GM12878 (cell line): ENCODE results near the gene ZNF695. TPM values are rescaled to one million over a fixed set of nuclear protein-coding genes. Genes with fewer than 3 reads are reported as not detected.

Experiments
- ATAC-seq: fragments of 200-7000 bp; cut with Tn5 transposase; 3 replicates; pipeline ENCODE4 v1.9.1; 2020; ENCODE audit warnings: mild to moderate bottlenecking, moderate library complexity
- Bru-seq: library from RNA; stranded (reverse); fragments of 400-500 nt; gene quantifications from one replicate; lab custom pipeline; 2021; lab: Mats Ljungman, UMichigan
- BruChase-seq, 2 experiments: library from RNA; stranded (reverse); fragments of 400-500 nt; gene quantifications; one replicate each; lab custom pipeline; 2021; lab: Mats Ljungman, UMichigan
- BruUV-seq: library from RNA; stranded (reverse); fragments of 400-500 nt; replicated peaks from 2 replicates; lab custom pipeline; 2021; lab: Mats Ljungman, UMichigan
- CTCF ChIA-PET: fragments of 300-600 bp; sonication (Branson Sonifier 250); formaldehyde crosslinking; extraction: SDS; loops from one replicate; lab custom pipeline; 2021; ENCODE audit warnings: inconsistent platforms; lab: Yijun Ruan, JAX
- POLR2A ChIA-PET: fragments of 350-600 bp; formaldehyde crosslinking; extraction: SDS; loops from one replicate; lab custom pipeline; 2021; ENCODE audit warnings: inconsistent platforms; lab: Charles Lee
- RAD21 ChIA-PET: fragments of 300-600 bp; sonication (Branson Sonifier 250); formaldehyde crosslinking; loops from one replicate; lab custom pipeline; 2023; ENCODE audit warnings: antibody characterized with exemption; ENCODE audit not compliant: unreplicated experiment; lab: Charles Lee
- SMC1A ChIA-PET: fragments of 300-600 bp; sonication (Branson Sonifier 250); formaldehyde crosslinking; loops from one replicate; lab custom pipeline; 2023; ENCODE audit not compliant: unreplicated experiment, uncharacterized antibody; lab: Charles Lee
- DNase-seq: peaks from one replicate; pipeline ENCODE4 v3.0.0-alpha.2; 2011; ENCODE audit warnings: low read depth, low spot score
- FAIRE-seq: peaks from 3 replicates; lab custom pipeline; 2011; peaks lifted over from hg19 to GRCh38; lab: Jason Lieb, UNC
- H2AFZ ChIP-seq: 2 replicates; pipeline ENCODE4 v1.6.0; 2011; ENCODE audit warnings: low read depth, low read length, control low read depth; ENCODE audit not compliant: control insufficient read depth
- H3K27ac ChIP-seq: 2 replicates; pipeline ENCODE4 v1.5.1; 2011; ENCODE audit warnings: control low read depth; ENCODE audit not compliant: control insufficient read depth, insufficient read depth
- H3K27me3 ChIP-seq, 2 experiments: replicated peaks in 1 of 2; 2 replicates each; pipeline versions ENCODE4 v1.6.0 to v1.6.1; 2011; ENCODE audit warnings: low read length in 1 of 2; ENCODE audit not compliant: control insufficient read depth in 2 of 2, insufficient read depth in 2 of 2
- H3K36me3 ChIP-seq, 2 experiments: 2 replicates each; pipeline ENCODE4 v1.5.1; 2011; ENCODE audit warnings: low read length in 1 of 2; ENCODE audit not compliant: control insufficient read depth in 2 of 2, insufficient read depth in 2 of 2
- H3K4me1 ChIP-seq: 2 replicates; pipeline ENCODE4 v1.6.1; 2011; ENCODE audit warnings: mild to moderate bottlenecking, low read length, moderate library complexity, mixed read lengths; ENCODE audit not compliant: control insufficient read depth, insufficient read depth
- H3K4me2 ChIP-seq: 2 replicates; pipeline ENCODE4 v1.6.0; 2011; ENCODE audit warnings: control low read depth; ENCODE audit not compliant: control insufficient read depth, insufficient read depth
- H3K4me3 ChIP-seq: fragments of 200-600 bp; sonication (generic); 2 replicates; pipeline ENCODE4 v1.5.1; 2016
- H3K79me2 ChIP-seq: 2 replicates; pipeline ENCODE4 v1.6.0; 2011; ENCODE audit warnings: low read length; ENCODE audit not compliant: control insufficient read depth, insufficient read depth
- H3K9ac ChIP-seq: 2 replicates; pipeline ENCODE4 v1.8.0; 2011; ENCODE audit warnings: low read length, control low read depth, mixed read lengths; ENCODE audit not compliant: control insufficient read depth, insufficient read depth
- H3K9me3 ChIP-seq: replicated peaks from 3 replicates; pipeline ENCODE4 v1.5.1; 2011; ENCODE audit warnings: mild to moderate bottlenecking, low read length; ENCODE audit not compliant: control insufficient read depth, insufficient read depth
- H4K20me1 ChIP-seq: 2 replicates; pipeline ENCODE4 v1.6.0; 2011; ENCODE audit not compliant: control insufficient read depth, insufficient read depth
- ASH2L ChIP-seq: fragments of 300-600, 200-600 bp; sonication (generic); IDR thresholded peaks from 2 replicates; pipeline ENCODE4 v1.6.1; 2017; ENCODE audit warnings: low read depth, mild to moderate bottlenecking, borderline replicate concordance
- BMI1 ChIP-seq: fragments of 450-650 bp; IDR thresholded peaks from 2 replicates; pipeline ENCODE4 v1.6.1; 2016; ENCODE audit warnings: mild to moderate bottlenecking, moderate library complexity, borderline replicate concordance
- CBX3 ChIP-seq: fragments of 200-600 bp; sonication (generic); IDR thresholded peaks from 2 replicates; pipeline ENCODE4 v1.6.1; 2016; ENCODE audit warnings: low read depth, borderline replicate concordance
- ESRRA ChIP-seq: IDR thresholded peaks from 2 replicates; pipeline ENCODE4 v1.6.1; 2012; ENCODE audit warnings: mild to moderate bottlenecking, low read length, improper control_type of control experiment
- FOS ChIP-seq: IDR thresholded peaks from 3 replicates; pipeline ENCODE4 v1.6.1; 2011; ENCODE audit warnings: borderline replicate concordance; ENCODE audit not compliant: insufficient read length; ENCODE audit errors: extremely low read depth
- POLR2A ChIP-seq: IDR thresholded peaks from 2 replicates; pipeline ENCODE4 v1.6.1; 2011; ENCODE audit warnings: low read depth, mild to moderate bottlenecking, low read length
- POLR2AphosphoS5 ChIP-seq: IDR thresholded peaks from 2 replicates; pipeline ENCODE4 v1.6.1; 2011; ENCODE audit warnings: mild to moderate bottlenecking, low read length, inconsistent platforms
- SIX5 ChIP-seq: IDR thresholded peaks from 2 replicates; pipeline ENCODE4 v1.6.1; 2011; ENCODE audit warnings: mild to moderate bottlenecking, low read depth, low read length, moderate library complexity; ENCODE audit not compliant: severe bottlenecking
- WRNIP1 ChIP-seq: IDR thresholded peaks from 2 replicates; pipeline ENCODE4 v1.6.1; 2011; ENCODE audit warnings: low read depth, low read length, improper control_type of control experiment, borderline replicate concordance
- YY1 ChIP-seq: IDR thresholded peaks from 2 replicates; pipeline ENCODE4 v1.6.1; 2011; ENCODE audit warnings: low read depth, mild to moderate bottlenecking, low read length
- ZBED1 ChIP-seq: IDR thresholded peaks from 2 replicates; pipeline ENCODE4 v1.6.1; 2016; ENCODE audit warnings: borderline replicate concordance
- ZNF274 ChIP-seq: IDR thresholded peaks from one replicate; pipeline ENCODE4 v1.8.0; 2011; ENCODE audit not compliant: insufficient read length, insufficient read depth
- WGBS: methylation state at CpG from one replicate; pipeline ENCODE4 v1.1.6; 2016; ENCODE audit warnings: low lambda C conversion rate; ENCODE audit not compliant: insufficient replicate concordance, insufficient coverage; ENCODE audit errors: missing lambda C conversion rate; 5-methylcytosine and 5-hydroxymethylcytosine counted together
- in situ Hi-C: fragments of 300-500 bp; cut with MboI; formaldehyde crosslinking; loops from 9 replicates; pipeline ENCODE4 v1.14.3; 2018; ENCODE audit warnings: mixed read lengths
- intact Hi-C: fragments of 100-400 bp; cut with micrococcal nuclease; formaldehyde crosslinking; loops from one replicate; pipeline ENCODE4 v1.14.2; 2022; ENCODE audit not compliant: unreplicated experiment
- long read RNA-seq, 2 experiments: library from polyadenylated mRNA; unstranded; transcript quantifications; one replicate each; pipeline ENCODE4 v2.0.0, GENCODE V29; 2019 to 2020
- polyA minus RNA-seq, 3 experiments: library from RNA; depleted of rRNA, polyadenylated mRNA; stranded (reverse); fragments of >200 nt; gene quantifications; 2 replicates each; pipeline ENCODE4 v1.2.3, GENCODE V29; 2011
- polyA plus RNA-seq, 11 experiments: library from polyadenylated mRNA; depleted of rRNA in 4 of 11; unstranded in 6 of 11; stranded (reverse) in 5 of 11; fragments of >200 nt; fragmentation: Nextera tagmentation in 4 of 11; fragmentation: Illumina TruSeq in 1 of 11; extraction: Ambion mirVana in 4 of 11; extraction: Trizol in 1 of 11; gene quantifications; 1 replicate in 1 of 11; 2 replicates in 10 of 11; pipeline versions ENCODE4 v1.2.1 to v1.2.3, GENCODE V29; 2011 to 2016; ENCODE audit warnings: inconsistent platforms in 2 of 11, missing spikeins in 2 of 11, low read depth in 1 of 11
- total RNA-seq, 4 experiments: library from RNA; depleted of rRNA in 3 of 4; stranded (reverse); fragments of >200 nt in 3 of 4; fragmentation: Illumina TruSeq in 1 of 4; extraction: Trizol in 1 of 4; gene quantifications; 2 replicates each; pipeline versions ENCODE4 v1.2.1 to v1.2.3, GENCODE V29; 2013 to 2021
- TF ChIP-seq, protein P1 (sequence below): IDR thresholded peaks from 2 replicates; pipeline ENCODE4 v1.6.1; 2012; ENCODE audit warnings: low read depth, low read length, improper control_type of control experiment
- TF ChIP-seq, protein P2 (sequence below): IDR thresholded peaks from 2 replicates; pipeline ENCODE4 v1.6.1; 2012; ENCODE audit warnings: low read depth, low read length, improper control_type of control experiment
- TF ChIP-seq, protein P3 (sequence below): fragments of 450-650 bp; IDR thresholded peaks from 2 replicates; pipeline ENCODE4 v1.6.1; 2017; ENCODE audit warnings: low read depth, mild to moderate bottlenecking, moderate library complexity
- TF ChIP-seq, protein P4 (sequence below): IDR thresholded peaks from 2 replicates; pipeline ENCODE4 v1.6.1; 2011; ENCODE audit warnings: mild to moderate bottlenecking, low read depth, low read length, moderate library complexity; ENCODE audit not compliant: insufficient replicate concordance

The ZNF695 gene
- 0.17 and 0.34 TPM in 2 replicates for total RNA-seq (2013; cell fraction: nucleolus; rRNA removed)
- total RNA-seq (2014; rRNA removed): 1.3 and 1.8 TPM in 2 replicates
- total RNA-seq (2014; rRNA removed; fragmentation: Illumina TruSeq; extraction: Trizol): 1.2 and 1.8 TPM in 2 replicates
- 0.93 and 1.7 TPM in 2 replicates for total RNA-seq (2021)
- polyA plus RNA-seq (2011; ENCODE audit: low read depth): 2.0 TPM
- polyA plus RNA-seq (2011; rRNA removed): 0.04 and 0.07 TPM in 2 replicates
- 0.03 TPM in 1 of 2 replicates, not detected in the other for polyA plus RNA-seq (2011; cell fraction: cytosol; rRNA removed)
- not detected in 2 replicates for polyA plus RNA-seq (2011; cell fraction: nucleus; rRNA removed)
- 1.8 TPM in 2 replicates for polyA plus RNA-seq (2012)
- polyA plus RNA-seq (2014; fragmentation: Illumina TruSeq; extraction: Trizol): 1.1 and 1.4 TPM in 2 replicates
- 1 to 10 TPM in 1 of 2 experiments, under 1 TPM in 1; 0.42 to 1.4 TPM for polyA plus RNA-seq (2014; fragmentation: Nextera tagmentation; extraction: Ambion mirVana)
- polyA plus RNA-seq (2014; rRNA removed): 0.39 and 0.60 TPM in 2 replicates
- 1 to 10 TPM; 1.2 TPM for polyA plus RNA-seq (2016; fragmentation: Nextera tagmentation; extraction: Ambion mirVana)
- polyA minus RNA-seq (2011; rRNA and poly(A)+ RNA removed): 0.46 TPM in 1 of 2 replicates, not detected in the other
- polyA minus RNA-seq (2011; cell fraction: cytosol; rRNA and poly(A)+ RNA removed): not detected in 2 replicates
- polyA minus RNA-seq (2011; cell fraction: nucleus; rRNA and poly(A)+ RNA removed): not detected in 2 replicates
- percentile 28 among the genes with signal in this experiment for Bru-seq, nascent RNA
- BruChase-seq, experiment 1, labeled RNA remaining after a 6-hour chase: percentile 21 among the genes with signal in this experiment
- BruChase-seq, experiment 2, labeled RNA remaining after a 2-hour chase: percentile 25 among the genes with signal in this experiment
- long read RNA-seq, experiment 1: 0 reads
- long read RNA-seq, experiment 2: 0 reads

DNA sequence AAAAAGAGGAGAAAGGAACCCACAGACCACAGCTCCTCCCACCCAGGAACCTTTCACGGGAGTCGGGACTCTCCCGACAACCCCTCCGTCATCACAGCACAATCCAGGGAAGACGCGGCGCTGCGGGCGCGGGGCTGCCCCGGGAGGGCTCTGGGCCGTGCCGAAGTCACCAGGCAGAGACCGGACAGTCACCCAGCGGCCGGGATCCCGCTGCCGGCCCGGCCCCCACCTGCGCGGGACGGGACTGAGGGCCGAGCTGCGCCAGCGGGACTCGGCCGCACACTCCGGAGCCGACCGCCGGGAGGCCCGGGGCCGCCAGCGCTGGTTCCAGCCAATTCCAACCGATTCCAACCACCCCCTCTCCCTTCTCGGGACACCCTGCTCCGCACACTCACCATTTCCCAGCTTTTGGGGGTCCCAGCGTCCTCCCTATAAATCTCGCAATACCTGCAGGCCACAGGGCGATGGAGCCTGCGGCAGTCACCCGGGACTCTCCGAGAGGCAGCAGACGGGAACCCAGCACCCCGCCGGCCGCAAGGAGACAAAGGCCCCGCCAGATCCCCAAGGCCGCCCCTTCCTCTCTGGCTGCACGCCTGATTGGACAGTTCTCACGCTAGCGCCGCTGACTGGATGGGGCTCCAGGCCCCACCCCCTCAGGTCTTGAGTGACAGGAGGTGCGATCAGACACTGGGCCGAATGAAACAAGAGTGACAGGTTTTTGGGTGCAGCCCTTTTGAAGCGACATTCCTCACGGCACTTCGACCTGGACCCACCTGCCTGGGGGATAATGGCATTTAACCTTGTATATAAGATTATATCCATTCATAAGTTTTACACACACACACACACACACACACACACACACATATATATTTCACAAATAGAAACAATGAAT lies at the start of gene ZNF695:
Gene ZNF695, minus strand, starts transcription at position 547 of the 895 bp plus-strand sequence. Its CDS starts 149 bp downstream, at position 398.
- ChIA-PET SMC1A (no interaction called here), POLR2A (no interaction called here), RAD21 (no interaction called here), CTCF (interaction anchor here (0.6 kb wide), 1 partner anchor 21 kb away, joined by 3 read pairs; no protein-coding TSS in a partner anchor)
- under 1% methylated on average over 54 of the region's 58 CpGs for WGBS
- peak within 1 kb of the TSS; percentile 86 for H2AFZ ChIP-seq
- no peaks in the 10 kb centered on the region for H3K27me3 ChIP-seq
- H3K9ac ChIP-seq: peak within 1 kb of the TSS; percentile 58
- H3K9me3 ChIP-seq: peaks cover 1% of the 10 kb centered on the region; the same call in 2 of the 3 replicates
- H4K20me1 ChIP-seq: no peaks in the 10 kb centered on the region
- DNase-seq (peak; percentile 59), ATAC-seq (peak; percentile 59), FAIRE-seq (peak; percentile 52)
- intact Hi-C loops (no loop called here), in situ Hi-C loops (no loop called here)
- H3K4me2 ChIP-seq: peak within 1 kb of the TSS; percentile 48
- BruUV-seq: no TSS peak
- no peaks in the 10 kb centered on the region for H3K36me3 ChIP-seq
- no peaks in the 10 kb centered on the region for H3K79me2 ChIP-seq
- no peaks in the 10 kb centered on the region for H3K4me1 ChIP-seq
- H3K27ac ChIP-seq: peak within 1 kb of the TSS; percentile 52
- H3K4me3 ChIP-seq: peak within 1 kb of the TSS; percentile 51; the same call in 1 of the 2 replicates
- TF ChIP-seq WRNIP1 (no peak), SIX5 (no peak), ASH2L (no peak), ZBED1 (no peak), POLR2A (peak; percentile 66), YY1 (no peak), FOS (peak; percentile 47), CBX3 (no peak), ZNF274 (no peak), BMI1 (no peak), POLR2AphosphoS5 (0 out of 2 replicates have a peak, but pooled peaks have one; percentile 25), ESRRA (no peak)
- TF ChIP-seq, protein P1, sequence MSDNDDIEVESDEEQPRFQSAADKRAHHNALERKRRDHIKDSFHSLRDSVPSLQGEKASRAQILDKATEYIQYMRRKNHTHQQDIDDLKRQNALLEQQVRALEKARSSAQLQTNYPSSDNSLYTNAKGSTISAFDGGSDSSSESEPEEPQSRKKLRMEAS: no peak
- TF ChIP-seq, protein P2, sequence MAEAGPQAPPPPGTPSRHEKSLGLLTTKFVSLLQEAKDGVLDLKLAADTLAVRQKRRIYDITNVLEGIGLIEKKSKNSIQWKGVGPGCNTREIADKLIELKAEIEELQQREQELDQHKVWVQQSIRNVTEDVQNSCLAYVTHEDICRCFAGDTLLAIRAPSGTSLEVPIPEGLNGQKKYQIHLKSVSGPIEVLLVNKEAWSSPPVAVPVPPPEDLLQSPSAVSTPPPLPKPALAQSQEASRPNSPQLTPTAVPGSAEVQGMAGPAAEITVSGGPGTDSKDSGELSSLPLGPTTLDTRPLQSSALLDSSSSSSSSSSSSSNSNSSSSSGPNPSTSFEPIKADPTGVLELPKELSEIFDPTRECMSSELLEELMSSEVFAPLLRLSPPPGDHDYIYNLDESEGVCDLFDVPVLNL: peak; percentile 42; the same call in 1 of the 2 replicates
- TF ChIP-seq, protein P3, sequence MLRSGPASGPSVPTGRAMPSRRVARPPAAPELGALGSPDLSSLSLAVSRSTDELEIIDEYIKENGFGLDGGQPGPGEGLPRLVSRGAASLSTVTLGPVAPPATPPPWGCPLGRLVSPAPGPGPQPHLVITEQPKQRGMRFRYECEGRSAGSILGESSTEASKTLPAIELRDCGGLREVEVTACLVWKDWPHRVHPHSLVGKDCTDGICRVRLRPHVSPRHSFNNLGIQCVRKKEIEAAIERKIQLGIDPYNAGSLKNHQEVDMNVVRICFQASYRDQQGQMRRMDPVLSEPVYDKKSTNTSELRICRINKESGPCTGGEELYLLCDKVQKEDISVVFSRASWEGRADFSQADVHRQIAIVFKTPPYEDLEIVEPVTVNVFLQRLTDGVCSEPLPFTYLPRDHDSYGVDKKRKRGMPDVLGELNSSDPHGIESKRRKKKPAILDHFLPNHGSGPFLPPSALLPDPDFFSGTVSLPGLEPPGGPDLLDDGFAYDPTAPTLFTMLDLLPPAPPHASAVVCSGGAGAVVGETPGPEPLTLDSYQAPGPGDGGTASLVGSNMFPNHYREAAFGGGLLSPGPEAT: no peak
- TF ChIP-seq, protein P4, sequence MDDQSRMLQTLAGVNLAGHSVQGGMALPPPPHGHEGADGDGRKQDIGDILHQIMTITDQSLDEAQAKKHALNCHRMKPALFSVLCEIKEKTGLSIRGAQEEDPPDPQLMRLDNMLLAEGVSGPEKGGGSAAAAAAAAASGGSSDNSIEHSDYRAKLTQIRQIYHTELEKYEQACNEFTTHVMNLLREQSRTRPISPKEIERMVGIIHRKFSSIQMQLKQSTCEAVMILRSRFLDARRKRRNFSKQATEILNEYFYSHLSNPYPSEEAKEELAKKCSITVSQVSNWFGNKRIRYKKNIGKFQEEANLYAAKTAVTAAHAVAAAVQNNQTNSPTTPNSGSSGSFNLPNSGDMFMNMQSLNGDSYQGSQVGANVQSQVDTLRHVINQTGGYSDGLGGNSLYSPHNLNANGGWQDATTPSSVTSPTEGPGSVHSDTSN: peak; percentile 94
